ENCODE data around the gene PHC2.

GRCh38 chr1:33363021-33363420, 67.9 kb downstream of the PHC2 start:
- TF ChIP-seq FOXP4 (CRISPR knock-in tag; IDR thresholded peaks at IDR 0.05; ENCODE audit: borderline replicate concordance) (no peak), ZNF778 (CRISPR knock-in tag; IDR thresholded peaks at IDR 0.05) (no peak), TRIM28 (IDR thresholded peaks at IDR 0.05) (no peak), HDAC6 (IDR thresholded peaks at IDR 0.05; ENCODE audit: low read depth, low read length) (no peak), EGR1 (conservative IDR thresholded peaks at IDR 0.05) (no peak), MCM7 (IDR thresholded peaks at IDR 0.05) (no peak), TEAD4 (IDR thresholded peaks at IDR 0.05; ENCODE audit: low read length) (no peak), TEAD4 (CRISPR knock-in tag; IDR thresholded peaks at IDR 0.05; ENCODE audit: borderline replicate concordance) (no peak), ZZZ3 (IDR thresholded peaks at IDR 0.05) (no peak), ESRRA (IDR thresholded peaks at IDR 0.05; ENCODE audit: borderline replicate concordance, low read depth) (no peak), CTCF (IDR thresholded peaks at IDR 0.05 in 2 of 3, conservative IDR thresholded peaks at IDR 0.05 in 1 of 3; ENCODE audit: insufficient read depth in 2 of 3, low read depth in 1 of 3, low read length in 3 of 3) (no peak), NCOA4 (IDR thresholded peaks at IDR 0.05; ENCODE audit: partially characterized antibody) (no peak), ZBTB43 (CRISPR knock-in tag; IDR thresholded peaks at IDR 0.05) (no peak), ATF3 (IDR thresholded peaks at IDR 0.05) (no peak), ATF3 (CRISPR knock-in tag; conservative IDR thresholded peaks at IDR 0.05) (no peak)

Measured in K562 (cell line).